HepG2 (cell line): ENCODE measurements around the gene SEMA3B. TPM values are rescaled to one million over a fixed set of nuclear protein-coding genes. Genes with fewer than 3 reads are reported as not detected.

Experiments
- ARID5B ChIP-seq: IDR thresholded peaks from 2 replicates; pipeline ENCODE4 v1.4.0; 2020; ENCODE audit warnings: mild to moderate bottlenecking, missing genetic modification reagents
- FOSL2 ChIP-seq: sonication (generic); formaldehyde crosslinking; IDR thresholded peaks from 2 replicates; pipeline ENCODE4 v1.4.0; 2020; ENCODE audit warnings: missing genetic modification reagents
- FOXA1 ChIP-seq, 2 experiments: fragments of 450-650 bp in 1 of 2; sonication (generic) in 1 of 2; formaldehyde crosslinking in 1 of 2; IDR thresholded peaks; 2 replicates each; pipeline versions ENCODE4 v1.4.0 to v1.6.1; 2016 to 2020; ENCODE audit warnings: missing genetic modification reagents in 1 of 2
- HNRNPL ChIP-seq: fragments of 200-400 bp; formaldehyde crosslinking; IDR thresholded peaks from 2 replicates; pipeline ENCODE4 v1.6.1; 2017; ENCODE audit warnings: mild to moderate bottlenecking, low read depth, low read length
- MTF2 ChIP-seq: sonication (generic); formaldehyde crosslinking; IDR thresholded peaks from 2 replicates; pipeline ENCODE4 v1.5.0; 2020; ENCODE audit warnings: missing genetic modification reagents, borderline replicate concordance
- RARA ChIP-seq: IDR thresholded peaks from 2 replicates; pipeline ENCODE4 v1.6.1; 2016; ENCODE audit warnings: missing genetic modification reagents, missing compliant biosample characterization
- SMARCE1 ChIP-seq: fragments of 450-650 bp; IDR thresholded peaks from 2 replicates; pipeline ENCODE4 v1.6.1; 2017; ENCODE audit warnings: borderline replicate concordance
- SOX13 ChIP-seq, 3 experiments: fragments of 450-650 bp in 1 of 3; sonication (generic) in 1 of 3; formaldehyde crosslinking in 1 of 3; IDR thresholded peaks in 2 of 3; conservative IDR thresholded peaks in 1 of 3; 2 replicates each; pipeline versions ENCODE4 v1.5.0 to v1.6.1; 2016 to 2020; ENCODE audit warnings: antibody characterized with exemption in 1 of 3, mild to moderate bottlenecking in 1 of 3, missing compliant biosample characterization in 1 of 3, missing genetic modification reagents in 1 of 3, moderate library complexity in 1 of 3
- ZNF552 ChIP-seq: sonication (generic); formaldehyde crosslinking; IDR thresholded peaks from 2 replicates; pipeline ENCODE4 v1.9.0; 2022; ENCODE audit warnings: missing genetic modification reagents, mild to moderate bottlenecking, borderline replicate concordance
- ZNF572 ChIP-seq: sonication (generic); formaldehyde crosslinking; IDR thresholded peaks from 2 replicates; pipeline ENCODE4 v1.5.1; 2020; ENCODE audit warnings: mild to moderate bottlenecking, missing genetic modification reagents
- ZNF597 ChIP-seq: sonication (generic); formaldehyde crosslinking; IDR thresholded peaks from 2 replicates; pipeline ENCODE4 v1.5.0; 2020; ENCODE audit warnings: missing genetic modification reagents
- ZNF746 ChIP-seq: sonication (generic); formaldehyde crosslinking; IDR thresholded peaks from 2 replicates; pipeline ENCODE4 v1.8.0; 2022; ENCODE audit warnings: mild to moderate bottlenecking, missing genetic modification reagents
- polyA plus RNA-seq, 8 experiments: library from polyadenylated mRNA; depleted of rRNA in 3 of 8; stranded (reverse) in 7 of 8; unstranded in 1 of 8; fragments of >200 nt; fragmentation: Illumina TruSeq in 4 of 8; extraction: Trizol in 4 of 8; gene quantifications; 2 replicates each; pipeline versions ENCODE4 v1.2.1 to v1.2.3, GENCODE V29; 2011 to 2016; ENCODE audit warnings: low read depth in 4 of 8, missing spikeins in 1 of 8, mixed read lengths in 1 of 8; ENCODE audit not compliant: insufficient read depth in 1 of 8
- total RNA-seq, 5 experiments: library from RNA; depleted of rRNA; stranded (reverse); fragments of >200 nt; fragmentation: Illumina TruSeq; extraction: Trizol; gene quantifications; 2 replicates each; pipeline ENCODE4 v1.2.3, GENCODE V29; 2016; ENCODE audit warnings: low read depth in 1 of 5
- TF ChIP-seq, protein P1 (sequence below): sonication (generic); formaldehyde crosslinking; IDR thresholded peaks from 2 replicates; pipeline ENCODE4 v1.5.1; 2020; ENCODE audit warnings: mild to moderate bottlenecking, missing genetic modification reagents, borderline replicate concordance
- TF ChIP-seq, protein P2 (sequence below): sonication (generic); formaldehyde crosslinking; IDR thresholded peaks from 2 replicates; pipeline ENCODE4 v1.4.0; 2020; ENCODE audit warnings: missing genetic modification reagents
- TF ChIP-seq, protein P3 (sequence below): sonication (generic); formaldehyde crosslinking; IDR thresholded peaks from 2 replicates; pipeline ENCODE4 v1.5.0; 2020; ENCODE audit warnings: mild to moderate bottlenecking, missing genetic modification reagents

The SEMA3B gene
- total and polyA plus RNA-seq, 2 of the 13 experiments (the other 11 are each of a cell fraction or from before 2014, with no cell fraction given): 93.2 to 158 TPM

- TF ChIP-seq SOX13 (IDR thresholded peaks at IDR 0.05): no peak
- TF ChIP-seq SOX13 (CRISPR knock-in tag; conservative IDR thresholded peaks at IDR 0.05 in 1 of 2, IDR thresholded peaks at IDR 0.05 in 1 of 2): 0 out of 4 replicates have a peak, but pooled peaks of 1 of the 2 experiments have one; percentile 19
- TF ChIP-seq, protein P1, sequence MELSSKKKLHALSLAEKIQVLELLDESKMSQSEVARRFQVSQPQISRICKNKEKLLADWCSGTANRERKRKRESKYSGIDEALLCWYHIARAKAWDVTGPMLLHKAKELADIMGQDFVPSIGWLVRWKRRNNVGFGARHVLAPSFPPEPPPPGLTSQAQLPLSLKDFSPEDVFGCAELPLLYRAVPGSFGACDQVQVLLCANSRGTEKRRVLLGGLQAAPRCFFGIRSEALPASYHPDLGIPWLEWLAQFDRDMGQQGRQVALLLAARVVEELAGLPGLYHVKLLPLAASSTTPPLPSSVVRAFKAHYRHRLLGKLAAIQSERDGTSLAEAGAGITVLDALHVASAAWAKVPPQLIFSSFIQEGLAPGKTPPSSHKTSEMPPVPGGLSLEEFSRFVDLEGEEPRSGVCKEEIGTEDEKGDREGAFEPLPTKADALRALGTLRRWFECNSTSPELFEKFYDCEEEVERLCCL (CRISPR knock-in tag): no peak
- TF ChIP-seq, protein P2, sequence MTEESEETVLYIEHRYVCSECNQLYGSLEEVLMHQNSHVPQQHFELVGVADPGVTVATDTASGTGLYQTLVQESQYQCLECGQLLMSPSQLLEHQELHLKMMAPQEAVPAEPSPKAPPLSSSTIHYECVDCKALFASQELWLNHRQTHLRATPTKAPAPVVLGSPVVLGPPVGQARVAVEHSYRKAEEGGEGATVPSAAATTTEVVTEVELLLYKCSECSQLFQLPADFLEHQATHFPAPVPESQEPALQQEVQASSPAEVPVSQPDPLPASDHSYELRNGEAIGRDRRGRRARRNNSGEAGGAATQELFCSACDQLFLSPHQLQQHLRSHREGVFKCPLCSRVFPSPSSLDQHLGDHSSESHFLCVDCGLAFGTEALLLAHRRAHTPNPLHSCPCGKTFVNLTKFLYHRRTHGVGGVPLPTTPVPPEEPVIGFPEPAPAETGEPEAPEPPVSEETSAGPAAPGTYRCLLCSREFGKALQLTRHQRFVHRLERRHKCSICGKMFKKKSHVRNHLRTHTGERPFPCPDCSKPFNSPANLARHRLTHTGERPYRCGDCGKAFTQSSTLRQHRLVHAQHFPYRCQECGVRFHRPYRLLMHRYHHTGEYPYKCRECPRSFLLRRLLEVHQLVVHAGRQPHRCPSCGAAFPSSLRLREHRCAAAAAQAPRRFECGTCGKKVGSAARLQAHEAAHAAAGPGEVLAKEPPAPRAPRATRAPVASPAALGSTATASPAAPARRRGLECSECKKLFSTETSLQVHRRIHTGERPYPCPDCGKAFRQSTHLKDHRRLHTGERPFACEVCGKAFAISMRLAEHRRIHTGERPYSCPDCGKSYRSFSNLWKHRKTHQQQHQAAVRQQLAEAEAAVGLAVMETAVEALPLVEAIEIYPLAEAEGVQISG (CRISPR knock-in tag): peak; percentile 2; the same call in 1 of the 2 replicates
- 0 out of 2 replicates have a peak, but pooled peaks have one; percentile 18 for TF ChIP-seq FOXA1 (IDR thresholded peaks at IDR 0.05)
- TF ChIP-seq FOXA1 (CRISPR knock-in tag; IDR thresholded peaks at IDR 0.05): no peak
- peak; percentile 49; the same call in 1 of the 2 replicates for TF ChIP-seq ZNF746 (CRISPR knock-in tag)
- 0 out of 2 replicates have a peak, but pooled peaks have one; percentile 42 for TF ChIP-seq HNRNPL
- no peak for TF ChIP-seq ZNF552 (CRISPR knock-in tag)
- no peak for TF ChIP-seq MTF2 (CRISPR knock-in tag)
- no peak for TF ChIP-seq ZNF597 (CRISPR knock-in tag)
- no peak for TF ChIP-seq ZNF572
- 0 out of 2 replicates have a peak, but pooled peaks have one; percentile 34 for TF ChIP-seq ARID5B (CRISPR knock-in tag)
- TF ChIP-seq RARA (CRISPR knock-in tag): peak; percentile 54
- TF ChIP-seq SMARCE1: no peak
- TF ChIP-seq, protein P3, sequence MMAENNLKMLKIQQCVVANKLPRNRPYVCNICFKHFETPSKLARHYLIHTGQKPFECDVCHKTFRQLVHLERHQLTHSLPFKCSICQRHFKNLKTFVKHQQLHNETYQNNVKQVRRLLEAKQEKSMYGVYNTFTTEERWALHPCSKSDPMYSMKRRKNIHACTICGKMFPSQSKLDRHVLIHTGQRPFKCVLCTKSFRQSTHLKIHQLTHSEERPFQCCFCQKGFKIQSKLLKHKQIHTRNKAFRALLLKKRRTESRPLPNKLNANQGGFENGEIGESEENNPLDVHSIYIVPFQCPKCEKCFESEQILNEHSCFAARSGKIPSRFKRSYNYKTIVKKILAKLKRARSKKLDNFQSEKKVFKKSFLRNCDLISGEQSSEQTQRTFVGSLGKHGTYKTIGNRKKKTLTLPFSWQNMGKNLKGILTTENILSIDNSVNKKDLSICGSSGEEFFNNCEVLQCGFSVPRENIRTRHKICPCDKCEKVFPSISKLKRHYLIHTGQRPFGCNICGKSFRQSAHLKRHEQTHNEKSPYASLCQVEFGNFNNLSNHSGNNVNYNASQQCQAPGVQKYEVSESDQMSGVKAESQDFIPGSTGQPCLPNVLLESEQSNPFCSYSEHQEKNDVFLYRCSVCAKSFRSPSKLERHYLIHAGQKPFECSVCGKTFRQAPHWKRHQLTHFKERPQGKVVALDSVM: peak; percentile 97
- peak; percentile 83 for TF ChIP-seq FOSL2 (CRISPR knock-in tag)
Measured at GRCh38 chr3:50263478-50264382, 5.2 kb upstream of the SEMA3B start (continued).
